Upper lobe of left lung (tissue), 6 donors: ENCODE data around the gene ASCL2. TPM values are rescaled to one million over a fixed set of nuclear protein-coding genes. Genes with fewer than 3 reads are reported as not detected.

Source experiments
- ATAC-seq, 2 donors: fragments of 200-7000 bp; cut with Tn5 transposase; one replicate each; pipeline ENCODE4 v1.9.1; 2022; ENCODE audit warnings: mild to moderate bottlenecking in 2 of 2, moderate library complexity in 2 of 2; ENCODE audit not compliant: low FRiP score in 2 of 2
- DNase-seq, 2 donors: peaks; one replicate each; pipeline ENCODE4 v3.0.0-alpha.2; 2019 to 2020
- H3K27ac ChIP-seq, 4 donors: fragments of 200-600 bp; sonication (generic); one replicate each; pipeline ENCODE4 v1.5.1; 2016 to 2019
- H3K27me3 ChIP-seq, 4 donors: fragments of 200-600 bp; sonication (generic); one replicate each; pipeline ENCODE4 v1.5.1; 2017 to 2019
- H3K36me3 ChIP-seq, 4 donors: fragments of 200-600 bp; sonication (generic); one replicate each; pipeline ENCODE4 v1.5.1; 2016 to 2019
- H3K4me1 ChIP-seq, 4 donors: fragments of 200-600 bp; sonication (generic); one replicate each; pipeline ENCODE4 v1.5.1; 2018 to 2019
- H3K4me3 ChIP-seq, 4 donors: fragments of 200-600 bp; sonication (generic); one replicate each; pipeline ENCODE4 v1.5.1; 2017 to 2019; ENCODE audit warnings: mild to moderate bottlenecking in 2 of 4, moderate library complexity in 1 of 4
- H3K9me3 ChIP-seq, 4 donors: fragments of 200-600 bp; sonication (generic); one replicate each; pipeline ENCODE4 v1.5.1; 2018 to 2019
- EP300 ChIP-seq, 4 donors: sonication (generic); formaldehyde crosslinking; IDR thresholded peaks; one replicate each; pipeline ENCODE4 v1.5.1; 2017; ENCODE audit warnings: antibody characterized with exemption in 4 of 4, control low read depth in 2 of 4
- POLR2A ChIP-seq, 4 donors: fragments of 450-650 bp; IDR thresholded peaks; one replicate each; pipeline ENCODE4 v1.5.1; 2016 to 2017; ENCODE audit warnings: antibody characterized with exemption in 4 of 4, mild to moderate bottlenecking in 2 of 4
- POLR2AphosphoS5 ChIP-seq, 2 donors: sonication (generic); formaldehyde crosslinking; IDR thresholded peaks; one replicate each; pipeline ENCODE4 v1.5.1; 2017; ENCODE audit warnings: antibody characterized with exemption in 2 of 2
- WGBS, 2 donors: methylation state at CpG; one replicate each; pipeline ENCODE4 v1.1.5; 2017 to 2018; 5-methylcytosine and 5-hydroxymethylcytosine counted together
- total RNA-seq, 6 donors: library from RNA; depleted of rRNA in 4 of 6; stranded (reverse); fragments of >200 nt in 4 of 6; gene quantifications; one replicate each; pipeline versions ENCODE4 v1.1.0 to v1.2.1, GENCODE V29; 2016 to 2021
- TF ChIP-seq, protein P1 (sequence below), 6 experiments: fragments of 450-650 bp in 4 of 6; fragments of 200-600 bp in 2 of 6; sonication (generic) in 2 of 6; IDR thresholded peaks; one replicate each; pipeline ENCODE4 v1.5.1; 2016 to 2019; ENCODE audit warnings: antibody characterized with exemption in 6 of 6
- donor health status: DM: no; HTN: no; CAD: no; lungs with moderate emphysema.
- donor health status: DM: no; HTN: yes; CAD: no; lungs with severe emphysema.

The ASCL2 gene
- total RNA-seq, 6 donors from 2014 or later, result 1.4 to 3.4 (median 1.9) TPM; not detected in 2

DNA sequence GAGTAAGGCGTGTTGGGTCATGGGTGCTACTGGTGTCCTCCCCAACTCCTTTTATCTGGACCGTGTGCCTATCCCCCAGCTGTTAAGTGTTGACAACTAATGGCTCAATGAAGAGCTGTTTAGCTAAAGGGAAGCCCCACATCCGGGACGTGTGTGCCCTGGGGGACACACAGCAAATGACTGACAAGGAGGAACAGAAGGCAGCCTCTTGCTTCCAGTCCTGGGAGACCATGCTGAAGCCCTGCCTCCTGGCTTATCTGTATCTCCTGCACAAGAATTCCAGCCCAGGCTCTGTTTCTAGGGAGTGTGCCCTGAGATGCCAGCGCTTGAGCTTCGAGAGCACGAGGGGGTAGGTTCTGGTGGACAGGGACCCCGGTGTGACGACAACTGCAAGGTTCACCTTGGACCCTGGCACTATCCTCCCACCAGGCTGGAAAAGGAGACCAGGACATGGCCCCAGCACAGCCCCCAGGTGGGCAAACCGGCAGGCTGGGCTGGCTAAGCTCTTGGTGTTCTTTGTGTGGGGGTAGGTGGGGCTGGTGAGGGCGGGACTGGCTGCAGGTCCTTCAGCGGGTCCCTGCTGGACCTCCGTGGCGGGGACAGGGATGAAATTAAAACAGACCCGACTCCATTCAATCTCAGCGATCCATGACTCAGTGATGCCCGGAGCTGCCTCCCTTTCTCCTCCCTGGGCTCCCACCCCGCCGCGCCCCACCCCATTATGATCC, 21.0 kb downstream of the ASCL2 start:
- 88 to 92% methylated on average over 9 to 18 of the region's 20 CpGs for WGBS, 2 donors
- TF ChIP-seq, protein P1, sequence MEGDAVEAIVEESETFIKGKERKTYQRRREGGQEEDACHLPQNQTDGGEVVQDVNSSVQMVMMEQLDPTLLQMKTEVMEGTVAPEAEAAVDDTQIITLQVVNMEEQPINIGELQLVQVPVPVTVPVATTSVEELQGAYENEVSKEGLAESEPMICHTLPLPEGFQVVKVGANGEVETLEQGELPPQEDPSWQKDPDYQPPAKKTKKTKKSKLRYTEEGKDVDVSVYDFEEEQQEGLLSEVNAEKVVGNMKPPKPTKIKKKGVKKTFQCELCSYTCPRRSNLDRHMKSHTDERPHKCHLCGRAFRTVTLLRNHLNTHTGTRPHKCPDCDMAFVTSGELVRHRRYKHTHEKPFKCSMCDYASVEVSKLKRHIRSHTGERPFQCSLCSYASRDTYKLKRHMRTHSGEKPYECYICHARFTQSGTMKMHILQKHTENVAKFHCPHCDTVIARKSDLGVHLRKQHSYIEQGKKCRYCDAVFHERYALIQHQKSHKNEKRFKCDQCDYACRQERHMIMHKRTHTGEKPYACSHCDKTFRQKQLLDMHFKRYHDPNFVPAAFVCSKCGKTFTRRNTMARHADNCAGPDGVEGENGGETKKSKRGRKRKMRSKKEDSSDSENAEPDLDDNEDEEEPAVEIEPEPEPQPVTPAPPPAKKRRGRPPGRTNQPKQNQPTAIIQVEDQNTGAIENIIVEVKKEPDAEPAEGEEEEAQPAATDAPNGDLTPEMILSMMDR (IDR thresholded peaks at IDR 0.05), result no peak
- TF ChIP-seq EP300 (IDR thresholded peaks at IDR 0.05) (no peak), POLR2AphosphoS5 (IDR thresholded peaks at IDR 0.05) (no peak), POLR2A (IDR thresholded peaks at IDR 0.05) (no peak)
- no peaks in the 10 kb centered on the region for H3K36me3 ChIP-seq
- ATAC-seq (peak in 1 of 2 donors; percentile 31), DNase-seq (peak in 1 of 2 donors; percentile 33)
- no peaks in the 10 kb centered on the region for H3K4me1 ChIP-seq
- H3K27me3 ChIP-seq, result no peaks in the 10 kb centered on the region
- no peak overlapping the region for H3K4me3 ChIP-seq
- no peak overlapping the region for H3K27ac ChIP-seq
- H3K9me3 ChIP-seq, result no peaks in the 10 kb centered on the region

DNA sequence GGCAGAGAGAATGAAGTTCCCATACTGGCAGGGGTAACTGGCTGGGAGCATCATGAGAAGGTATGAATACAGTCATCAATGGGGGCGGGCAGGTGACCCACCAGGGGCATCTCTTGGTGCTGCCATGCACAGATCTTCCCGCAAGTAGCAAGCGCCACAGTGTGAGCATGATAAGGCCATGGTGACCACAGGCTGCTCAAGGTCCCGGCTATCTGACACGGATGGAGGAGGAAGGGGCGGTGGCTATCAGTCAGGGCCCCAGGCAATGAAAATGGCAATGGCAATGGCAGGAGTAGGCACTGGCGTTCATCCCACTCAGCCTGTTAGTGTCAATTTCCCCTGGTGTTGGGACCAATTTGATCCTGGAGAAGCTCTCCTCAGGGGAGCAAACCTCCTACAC, 21.6 kb downstream of the ASCL2 start:
- no peaks in the 10 kb centered on the region for H3K36me3 ChIP-seq
- no peak overlapping the region for H3K27ac ChIP-seq
- no peak overlapping the region for H3K4me3 ChIP-seq
- no peaks in the 10 kb centered on the region for H3K9me3 ChIP-seq
- 93 to 97% methylated on average over 6 to 7 of the region's 7 CpGs for WGBS, 2 donors
- no peaks in the 10 kb centered on the region for H3K27me3 ChIP-seq
- TF ChIP-seq POLR2AphosphoS5 (IDR thresholded peaks at IDR 0.05), result no peak
- TF ChIP-seq, protein P1 (IDR thresholded peaks at IDR 0.05), result no peak
- no peak for TF ChIP-seq POLR2A (IDR thresholded peaks at IDR 0.05)
- TF ChIP-seq EP300 (IDR thresholded peaks at IDR 0.05), result no peak
- DNase-seq (no peak), ATAC-seq (no peak)
- no peaks in the 10 kb centered on the region for H3K4me1 ChIP-seq

- H3K36me3 ChIP-seq, result no peaks in the 10 kb centered on the region
Observed at GRCh38 chr11:2248242-2248641, 22.1 kb downstream of the ASCL2 start.

DNA sequence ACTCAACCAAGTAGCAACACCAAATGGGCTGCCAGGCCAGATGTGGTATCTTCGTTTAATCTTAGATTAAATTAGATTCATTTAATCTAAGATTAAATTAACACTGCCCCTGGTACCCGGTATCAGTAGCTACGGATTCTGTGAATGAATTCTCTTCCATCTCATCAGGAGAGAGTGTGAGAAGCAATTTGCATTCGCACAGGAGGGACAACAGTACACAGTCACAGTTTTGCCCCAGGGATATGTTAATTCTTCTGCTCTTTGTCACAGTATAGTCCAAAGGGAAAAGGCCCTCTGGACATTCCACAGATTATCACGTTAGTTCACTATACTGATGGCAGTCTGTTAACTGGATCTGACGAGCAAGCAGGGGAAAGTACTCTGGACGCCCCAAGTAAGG, 22.9 kb downstream of the ASCL2 start:
- H3K27ac ChIP-seq, result no peak overlapping the region
- 74 to 92% methylated on average over 7 of the region's 7 CpGs for WGBS, 2 donors
- TF ChIP-seq POLR2A (IDR thresholded peaks at IDR 0.05) (no peak), POLR2AphosphoS5 (IDR thresholded peaks at IDR 0.05) (no peak), EP300 (IDR thresholded peaks at IDR 0.05) (no peak)
- TF ChIP-seq, protein P1 (IDR thresholded peaks at IDR 0.05), result no peak

More at GRCh38 chr11:2248242-2248641, 22.1 kb downstream of the ASCL2 start:
- Histone ChIP-seq H3K27me3 (no peaks in the 10 kb centered on the region), H3K4me3 (no peak overlapping the region), H3K9me3 (no peaks in the 10 kb centered on the region), H3K4me1 (no peaks in the 10 kb centered on the region), H3K27ac (no peak overlapping the region)
- DNase-seq (no peak), ATAC-seq (no peak)
- 91 to 93% methylated on average over 10 to 11 of the region's 11 CpGs for WGBS, 2 donors
- no peak for TF ChIP-seq POLR2A (IDR thresholded peaks at IDR 0.05)
- TF ChIP-seq, protein P1 (IDR thresholded peaks at IDR 0.05), result no peak

GRCh38 chr11:2240834-2241233, 29.6 kb downstream of the ASCL2 start:
- ATAC-seq (no peak), DNase-seq (no peak)
- Histone ChIP-seq H3K4me3 (no peak overlapping the region), H3K9me3 (no peaks in the 10 kb centered on the region), H3K36me3 (no peaks in the 10 kb centered on the region), H3K27ac (no peak overlapping the region), H3K4me1 (peaks cover 0 to 11% (median 3%) of the 10 kb centered on the region in 4 donors), H3K27me3 (no peaks in the 10 kb centered on the region)
- TF ChIP-seq EP300 (IDR thresholded peaks at IDR 0.05) (no peak), POLR2AphosphoS5 (IDR thresholded peaks at IDR 0.05) (no peak), POLR2A (IDR thresholded peaks at IDR 0.05) (no peak)
- TF ChIP-seq, protein P1 (IDR thresholded peaks at IDR 0.05), result no peak
- WGBS, 2 donors, result 78 to 91% methylated on average over 3 of the region's 3 CpGs

More for the DNA sequence above, 22.9 kb downstream of the ASCL2 start:
- ATAC-seq (no peak), DNase-seq (no peak)
- no peaks in the 10 kb centered on the region for H3K27me3 ChIP-seq
- no peaks in the 10 kb centered on the region for H3K36me3 ChIP-seq
- H3K4me1 ChIP-seq, result no peaks in the 10 kb centered on the region
- no peaks in the 10 kb centered on the region for H3K9me3 ChIP-seq
- H3K4me3 ChIP-seq, result no peak overlapping the region
